K562 (cell line): ENCODE results near the gene KISS1R. TPM values are rescaled to one million over a fixed set of nuclear protein-coding genes. Genes with fewer than 3 reads are reported as not detected.

Experiments used
- ATF7 ChIP-seq: fragments of 450-650 bp; IDR thresholded peaks from 2 replicates; pipeline ENCODE4 v1.7.1; 2014; ENCODE audit warnings: mild to moderate bottlenecking, moderate library complexity
- GATAD2A ChIP-seq: fragments of 450-650 bp; IDR thresholded peaks from 2 replicates; pipeline ENCODE4 v1.6.1; 2017
- HDAC8 ChIP-seq: fragments of 450-650 bp; IDR thresholded peaks from 2 replicates; pipeline ENCODE4 v1.6.1; 2016; ENCODE audit warnings: mild to moderate bottlenecking, missing genetic modification characterization, moderate library complexity, missing compliant biosample characterization
- RREB1 ChIP-seq: fragments of 250-450 bp; sonication (Bioruptor Pico); IDR thresholded peaks from 2 replicates; pipeline ENCODE4 v1.4.0; 2020
- SP1 ChIP-seq: sonication (generic); formaldehyde crosslinking; IDR thresholded peaks from 2 replicates; pipeline ENCODE4 v1.8.1; 2022; ENCODE audit warnings: mild to moderate bottlenecking, missing genetic modification reagents
- TCF3 ChIP-seq: sonication (generic); formaldehyde crosslinking; IDR thresholded peaks from 2 replicates; pipeline ENCODE4 v1.4.0; 2020; ENCODE audit warnings: mild to moderate bottlenecking, missing genetic modification reagents
- ZBTB11 ChIP-seq, 3 experiments: fragments of 200-800 bp in 1 of 3; fragments of 250-450 bp in 1 of 3; fragments of 450-650 bp in 1 of 3; sonication (Bioruptor Pico) in 1 of 3; sonication (Bioruptor generic) in 1 of 3; formaldehyde crosslinking in 1 of 3; IDR thresholded peaks; 2 replicates each; pipeline versions ENCODE4 v1.6.1 to v1.8.0; 2016 to 2022; ENCODE audit warnings: mild to moderate bottlenecking in 2 of 3, missing genetic modification characterization in 2 of 3, missing compliant biosample characterization in 1 of 3, moderate library complexity in 1 of 3
- ZBTB43 ChIP-seq: sonication (generic); formaldehyde crosslinking; IDR thresholded peaks from 2 replicates; pipeline ENCODE4 v1.8.0; 2023; ENCODE audit warnings: mild to moderate bottlenecking, missing genetic modification reagents
- ZFX ChIP-seq: sonication (generic); formaldehyde crosslinking; IDR thresholded peaks from 2 replicates; pipeline ENCODE4 v1.8.0; 2022; ENCODE audit warnings: mild to moderate bottlenecking, missing genetic modification reagents, moderate library complexity
- polyA plus RNA-seq, 8 experiments: library from polyadenylated mRNA; depleted of rRNA in 4 of 8; stranded (reverse) in 5 of 8; unstranded in 3 of 8; fragments of >200 nt; fragmentation: Nextera tagmentation in 2 of 8; fragmentation: Illumina TruSeq in 1 of 8; extraction: Ambion mirVana in 2 of 8; extraction: Trizol in 1 of 8; gene quantifications; 2 replicates each; pipeline versions ENCODE4 v1.2.1 to v1.2.3, GENCODE V29; 2011 to 2014; ENCODE audit warnings: inconsistent platforms in 1 of 8, missing spikeins in 1 of 8
- total RNA-seq, 7 experiments: library from RNA; depleted of rRNA in 6 of 7; stranded (reverse); fragments of >200 nt in 6 of 7; fragmentation: Illumina TruSeq in 2 of 7; extraction: Trizol in 2 of 7; gene quantifications; 2 replicates each; pipeline versions ENCODE4 v1.2.1 to v1.2.3, GENCODE V29; 2011 to 2021; ENCODE audit warnings: low replicate concordance in 1 of 7

KISS1R gene
- total and polyA plus RNA-seq, 9 of the 15 experiments (the other 6 are each of a cell fraction or from before 2014, with no cell fraction given) = 0.37 to 39.4 (median 2.0) TPM

- TF ChIP-seq RREB1 = peak; percentile 86; the same call in 1 of the 2 replicates
- 0 out of 2 replicates have a peak, but pooled peaks have one; percentile 16 for TF ChIP-seq SP1 (CRISPR knock-in tag)
- no peak for TF ChIP-seq TCF3 (CRISPR knock-in tag)
- TF ChIP-seq GATAD2A = peak; percentile 58; the same call in 1 of the 2 replicates
- TF ChIP-seq ATF7 = peak; percentile 96
- TF ChIP-seq ZBTB11 (CRISPR knock-in tag; IDR thresholded peaks at IDR 0.05) = peak in 1 of 3 experiments; percentile 55; a peak in 1 of 6 replicates
- peak; percentile 58 for TF ChIP-seq ZFX (CRISPR knock-in tag)
- no peak for TF ChIP-seq ZBTB43
- TF ChIP-seq HDAC8 (tag) = 0 out of 2 replicates have a peak, but pooled peaks have one; percentile 50
These were observed 8.0 kb downstream of the KISS1R start (continued) for GRCh38 chr19:925087-925525.
